IMR-90 (cell line): ENCODE data around the gene STAP2. TPM values are rescaled to one million over a fixed set of nuclear protein-coding genes. Genes with fewer than 3 reads are reported as not detected.
A peak's percentile ranks its signal among the peaks of the same experiment; 100 is the strongest.

ENCODE experiments used
- ATAC-seq: fragments of 200-7000 bp; cut with Tn5 transposase; 2 replicates; pipeline ENCODE4 v1.9.1; 2020; ENCODE audit warnings: low read depth, mild to moderate bottlenecking, moderate library complexity
- BruUV-seq: library from RNA; stranded (reverse); fragments of 400-500 nt; replicated peaks from 2 replicates; lab custom pipeline; 2021; lab: Mats Ljungman, UMichigan
- CTCF ChIA-PET: fragments of 300-600 bp; formaldehyde crosslinking; extraction: SDS; loops from one replicate; lab custom pipeline; 2021; ENCODE audit warnings: antibody characterized with exemption; lab: Yijun Ruan, JAX
- POLR2A ChIA-PET: fragments of 300-600 bp; sonication (Branson Sonifier 250); formaldehyde crosslinking; loops from one replicate; lab custom pipeline; 2022; ENCODE audit warnings: antibody characterized with exemption; ENCODE audit not compliant: unreplicated experiment; lab: Charles Lee
- DNase-seq: peaks from one replicate; pipeline ENCODE4 v3.0.0; 2013
- H2AFZ ChIP-seq: replicated peaks from 2 replicates; pipeline ENCODE3; 2013; ENCODE audit warnings: low read length, mild to moderate bottlenecking; ENCODE audit not compliant: poor library complexity
- H2AK5ac ChIP-seq: 2 replicates; pipeline ENCODE4 v1.6.1; 2013; ENCODE audit warnings: low read depth, low read length, inconsistent platforms
- H2AK9ac ChIP-seq: replicated peaks from 2 replicates; pipeline ENCODE3; 2013; ENCODE audit warnings: mild to moderate bottlenecking, low read depth, low read length, moderate library complexity; ENCODE audit not compliant: poor library complexity
- H2BK120ac ChIP-seq: 2 replicates; pipeline ENCODE4 v1.6.1; 2013; ENCODE audit warnings: low read depth, low read length, inconsistent platforms
- H2BK15ac ChIP-seq: 3 replicates; pipeline ENCODE4 v1.6.1; 2013; ENCODE audit warnings: low read depth, low read length, inconsistent platforms
- H2BK20ac ChIP-seq: 2 replicates; pipeline ENCODE4 v1.6.1; 2013; ENCODE audit warnings: low read depth, mild to moderate bottlenecking, inconsistent platforms, low read length, moderate library complexity
- H2BK5ac ChIP-seq: 2 replicates; pipeline ENCODE4 v1.6.1; 2013; ENCODE audit warnings: mild to moderate bottlenecking, low read depth, low read length, inconsistent platforms; ENCODE audit not compliant: poor library complexity, severe bottlenecking
- H3K14ac ChIP-seq: replicated peaks from 2 replicates; pipeline ENCODE4 v1.6.1; 2013; ENCODE audit warnings: low read depth, low read length, inconsistent platforms
- H3K18ac ChIP-seq: 2 replicates; pipeline ENCODE4 v1.6.1; 2013; ENCODE audit warnings: low read depth, low read length, control low read depth
- H3K23ac ChIP-seq: 2 replicates; pipeline ENCODE4 v1.6.1; 2013; ENCODE audit warnings: low read depth, low read length, inconsistent platforms
- H3K27ac ChIP-seq: 2 replicates; pipeline ENCODE4 v1.5.1; 2013; ENCODE audit warnings: mild to moderate bottlenecking, control low read depth, low read length; ENCODE audit not compliant: insufficient read depth
- H3K27me3 ChIP-seq: 2 replicates; pipeline ENCODE4 v1.6.1; 2013; ENCODE audit warnings: low read length; ENCODE audit not compliant: control insufficient read depth, insufficient read depth
- H3K36me3 ChIP-seq: 2 replicates; pipeline ENCODE4 v1.6.1; 2013; ENCODE audit warnings: low read length, mixed read lengths; ENCODE audit not compliant: control insufficient read depth, insufficient read depth
- H3K4ac ChIP-seq: 2 replicates; pipeline ENCODE4 v1.6.1; 2013; ENCODE audit warnings: low read depth, low read length, inconsistent platforms
- H3K4me1 ChIP-seq: 2 replicates; pipeline ENCODE4 v1.6.1; 2013; ENCODE audit warnings: low read length, mixed read lengths; ENCODE audit not compliant: control insufficient read depth, insufficient read depth
- H3K4me2 ChIP-seq: 2 replicates; pipeline ENCODE4 v1.6.1; 2013; ENCODE audit warnings: low read depth, mild to moderate bottlenecking, control low read depth, low read length, moderate library complexity
- H3K4me3 ChIP-seq: 2 replicates; pipeline ENCODE4 v1.5.1; 2013; ENCODE audit warnings: low read depth, mild to moderate bottlenecking, control low read depth, low read length, moderate library complexity; ENCODE audit not compliant: insufficient read depth
- H3K56ac ChIP-seq: 2 replicates; pipeline ENCODE4 v1.6.1; 2013; ENCODE audit warnings: low read length, inconsistent platforms; ENCODE audit not compliant: insufficient read depth; ENCODE audit errors: extremely low read depth
- H3K79me1 ChIP-seq, 2 experiments: 2 replicates each; pipeline ENCODE4 v1.6.1; 2013; ENCODE audit warnings: low read length in 2 of 2, inconsistent platforms in 1 of 2, low read depth in 1 of 2
- H3K9ac ChIP-seq: 2 replicates; pipeline ENCODE4 v1.6.1; 2013; ENCODE audit warnings: low read depth, low read length, control low read depth
- H3K9me1 ChIP-seq: 2 replicates; pipeline ENCODE4 v1.6.1; 2013; ENCODE audit warnings: low read length, inconsistent platforms; ENCODE audit not compliant: insufficient read depth
- H3K9me3 ChIP-seq: 2 replicates; pipeline ENCODE4 v1.6.1; 2013; ENCODE audit warnings: low read length; ENCODE audit not compliant: control insufficient read depth, insufficient read depth
- H4K20me1 ChIP-seq: 2 replicates; pipeline ENCODE4 v1.6.1; 2013; ENCODE audit warnings: low read length, inconsistent platforms; ENCODE audit not compliant: insufficient read depth
- H4K5ac ChIP-seq: 2 replicates; pipeline ENCODE4 v1.6.1; 2013; ENCODE audit warnings: mild to moderate bottlenecking, low read depth, low read length, control low read depth
- H4K8ac ChIP-seq, 2 experiments: 2 replicates each; pipeline ENCODE4 v1.6.1; 2013; ENCODE audit warnings: low read depth in 2 of 2, low read length in 2 of 2, control low read depth in 1 of 2, inconsistent platforms in 1 of 2
- H4K91ac ChIP-seq: 2 replicates; pipeline ENCODE4 v1.6.1; 2013; ENCODE audit warnings: low read depth, low read length, inconsistent platforms; ENCODE audit not compliant: insufficient read depth
- BHLHE40 ChIP-seq: fragments of 150-350 bp; IDR thresholded peaks from 2 replicates; pipeline ENCODE4 v1.6.1; 2016; ENCODE audit warnings: mild to moderate bottlenecking, low read depth, low read length
- CHD1 ChIP-seq: IDR thresholded peaks from 2 replicates; pipeline ENCODE4 v1.6.1; 2012; ENCODE audit warnings: low read depth, low read length, improper control_type of control experiment
- CTCF ChIP-seq: conservative IDR thresholded peaks from 2 replicates; pipeline ENCODE4 v1.5.1; 2012; ENCODE audit warnings: mild to moderate bottlenecking, low read depth, low read length, improper control_type of control experiment
- MAFK ChIP-seq: IDR thresholded peaks from 2 replicates; pipeline ENCODE4 v1.6.1; 2012; ENCODE audit warnings: low read depth, low read length, improper control_type of control experiment
- RAD21 ChIP-seq: IDR thresholded peaks from 2 replicates; pipeline ENCODE4 v1.6.1; 2012; ENCODE audit warnings: low read length, improper control_type of control experiment
- SMC3 ChIP-seq: fragments of 150-350 bp; IDR thresholded peaks from 2 replicates; pipeline ENCODE4 v1.6.1; 2016; ENCODE audit warnings: low read depth, mild to moderate bottlenecking, antibody characterized with exemption, low read length, moderate library complexity
- WGBS, 2 experiments: methylation state at CpG; one replicate each; pipeline versions ENCODE4 v1.1.5 to v1.1.7; 2013; ENCODE audit warnings: missing lambda C conversion rate in 2 of 2; ENCODE audit not compliant: insufficient read length in 1 of 2; ENCODE audit errors: extremely low coverage in 2 of 2; 5-methylcytosine and 5-hydroxymethylcytosine counted together
- dilution Hi-C: fragments of 300-500 bp; cut with HindIII; formaldehyde crosslinking; loops from one replicate; pipeline ENCODE4 v1.14.3; 2018; ENCODE audit warnings: low sequenced_read_pairs; ENCODE audit not compliant: unreplicated experiment
- in situ Hi-C: fragments of 300-500 bp; cut with MboI; formaldehyde crosslinking; loops from 3 replicates; pipeline ENCODE4 v1.14.3; 2019; ENCODE audit warnings: low sequenced_read_pairs, inconsistent platforms, mixed read lengths
- intact Hi-C: fragments of 100-400 bp; cut with micrococcal nuclease; formaldehyde crosslinking; loops from 2 replicates; pipeline ENCODE4 v1.10.0; 2022
- polyA plus RNA-seq, 3 experiments: library from polyadenylated mRNA; depleted of rRNA; stranded (reverse); fragments of >200 nt; gene quantifications; 2 replicates each; pipeline ENCODE4 v1.2.3, GENCODE V29; 2012; ENCODE audit warnings: low replicate concordance in 1 of 3
- total RNA-seq: library from RNA; depleted of rRNA; stranded (reverse); fragments of >200 nt; gene quantifications from 2 replicates; pipeline ENCODE4 v1.2.3, GENCODE V29; 2012

STAP2 gene
- total and polyA plus RNA-seq, 2 of the 4 experiments (the other 2 are of a cell fraction) = 1.3 to 3.4 TPM

DNA sequence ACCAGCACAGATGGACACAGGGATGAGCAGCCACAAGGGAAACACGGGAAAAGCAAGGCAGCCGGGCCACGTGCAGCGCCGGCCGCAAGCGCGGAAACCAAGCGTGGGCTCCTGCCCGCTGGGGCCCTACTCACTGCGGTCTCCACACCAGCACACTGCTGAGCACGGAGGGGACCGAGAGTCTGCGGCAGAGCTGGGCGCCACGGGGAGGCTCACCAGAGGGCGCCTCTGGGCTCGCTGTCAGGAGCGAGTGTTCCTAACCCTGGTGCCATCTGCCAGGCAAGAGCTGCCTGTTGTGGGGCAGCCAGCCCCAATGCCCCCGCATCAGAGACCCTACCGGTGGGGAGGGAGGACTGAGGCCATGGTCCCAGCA lies 31.2 kb upstream of the STAP2 start:
- Histone ChIP-seq H4K91ac (no peak overlapping the region; the same call in 1 of the 2 replicates), H3K4ac (0 out of 2 replicates have a peak overlapping the region, but pooled peaks have one; percentile 51), H2BK15ac (no peak overlapping the region), H2BK5ac (no peak overlapping the region), H3K27ac (no peak overlapping the region), H4K5ac (no peak overlapping the region), H3K4me2 (no peak overlapping the region), H2AFZ (peak overlapping the region; percentile 70), H3K79me1 (peaks cover 21 to 91% of the 10 kb centered on the region in 2 experiments; a peak in 3 of 4 replicates), H3K23ac (no peak overlapping the region), H2AK5ac (peak overlapping the region; percentile 20; the same call in 1 of the 2 replicates), H3K9ac (no peak overlapping the region), H2BK20ac (no peak overlapping the region), H3K4me3 (no peak overlapping the region), H3K9me3 (no peaks in the 10 kb centered on the region), H2AK9ac (peak overlapping the region; percentile 88), H4K20me1 (peaks cover 45% of the 10 kb centered on the region), H3K14ac (no peak overlapping the region; the same call in 1 of the 2 replicates), H3K56ac (no peak overlapping the region; the same call in 1 of the 2 replicates), H3K4me1 (peaks cover 38% of the 10 kb centered on the region), H3K18ac (no peak overlapping the region), H2BK120ac (no peak overlapping the region), H3K27me3 (no peaks in the 10 kb centered on the region), H3K36me3 (peaks cover 25% of the 10 kb centered on the region), H4K8ac (peak overlapping the region in 1 of 2 experiments; percentile 36; a peak in 1 of 4 replicates), H3K9me1 (peaks cover 27% of the 10 kb centered on the region)
- dilution Hi-C loops (no loop called here), in situ Hi-C loops (no loop called here), intact Hi-C loops (no loop called here)
- WGBS, 2 experiments = 48% methylated on average over 18 of the region's 21 CpGs; no CpG with 5 or more reads in 1 of the 2 experiments
- peak; percentile 42; the same call in 1 of the 2 replicates for ATAC-seq
- POLR2A ChIA-PET = no interaction called here
- DNase-seq = peak; percentile 26
- CTCF ChIA-PET = no interaction called here
- BruUV-seq = no TSS peak
- TF ChIP-seq CHD1 = no peak
- peak; percentile 43 for TF ChIP-seq CTCF
- TF ChIP-seq SMC3 = peak; percentile 54
- peak; percentile 37 for TF ChIP-seq RAD21
- TF ChIP-seq BHLHE40 = peak; percentile 9; the same call in 1 of the 2 replicates
- no peak for TF ChIP-seq MAFK
